HCT116 (cell line): ENCODE data around the gene TMTC3.

Source experiments
- POLR2A ChIP-seq: IDR thresholded peaks from 2 replicates; pipeline ENCODE4 v1.7.0; 2011; ENCODE audit warnings: borderline replicate concordance; ENCODE audit not compliant: insufficient read depth, insufficient read length; ENCODE audit errors: extremely low read depth
- SRF ChIP-seq: IDR thresholded peaks from 2 replicates; pipeline ENCODE4 v1.6.1; 2012; ENCODE audit warnings: low read depth
- ZFX ChIP-seq: fragments of 450-650 bp; IDR thresholded peaks from 2 replicates; pipeline ENCODE4 v1.6.1; 2017
- TF ChIP-seq, protein P1 (sequence below), 3 experiments: fragments of 200-600 bp in 1 of 3; sonication (generic) in 1 of 3; IDR thresholded peaks in 2 of 3; conservative IDR thresholded peaks in 1 of 3; 2 replicates each; pipeline ENCODE4 v1.5.1; 2012 to 2017; ENCODE audit warnings: low read depth in 2 of 3, low read length in 2 of 3, antibody characterized with exemption in 1 of 3, borderline replicate concordance in 1 of 3, control low read depth in 1 of 3, mild to moderate bottlenecking in 1 of 3, mixed read lengths in 1 of 3, mixed run types in 1 of 3, moderate library complexity in 1 of 3; ENCODE audit not compliant: insufficient read depth in 1 of 3

DNA sequence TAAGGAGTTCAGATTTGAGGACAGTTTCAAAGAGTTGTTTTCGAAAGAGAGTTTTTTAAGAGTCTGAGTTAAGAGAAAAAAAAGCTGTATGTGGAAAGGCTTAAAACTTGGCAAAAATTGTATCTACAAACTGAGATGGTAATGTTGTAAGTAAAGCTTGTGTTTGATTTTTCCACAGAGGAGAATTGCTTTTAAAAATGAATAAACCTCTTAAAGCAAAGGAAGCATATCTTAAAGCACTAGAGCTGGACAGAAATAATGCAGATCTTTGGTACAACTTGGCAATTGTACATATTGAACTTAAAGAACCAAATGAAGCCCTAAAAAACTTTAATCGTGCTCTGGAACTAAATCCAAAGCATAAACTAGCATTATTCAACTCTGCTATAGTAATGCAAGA is 50.3 kb downstream of the TMTC3 start:
- TF ChIP-seq SRF = no peak
- TF ChIP-seq, protein P1, sequence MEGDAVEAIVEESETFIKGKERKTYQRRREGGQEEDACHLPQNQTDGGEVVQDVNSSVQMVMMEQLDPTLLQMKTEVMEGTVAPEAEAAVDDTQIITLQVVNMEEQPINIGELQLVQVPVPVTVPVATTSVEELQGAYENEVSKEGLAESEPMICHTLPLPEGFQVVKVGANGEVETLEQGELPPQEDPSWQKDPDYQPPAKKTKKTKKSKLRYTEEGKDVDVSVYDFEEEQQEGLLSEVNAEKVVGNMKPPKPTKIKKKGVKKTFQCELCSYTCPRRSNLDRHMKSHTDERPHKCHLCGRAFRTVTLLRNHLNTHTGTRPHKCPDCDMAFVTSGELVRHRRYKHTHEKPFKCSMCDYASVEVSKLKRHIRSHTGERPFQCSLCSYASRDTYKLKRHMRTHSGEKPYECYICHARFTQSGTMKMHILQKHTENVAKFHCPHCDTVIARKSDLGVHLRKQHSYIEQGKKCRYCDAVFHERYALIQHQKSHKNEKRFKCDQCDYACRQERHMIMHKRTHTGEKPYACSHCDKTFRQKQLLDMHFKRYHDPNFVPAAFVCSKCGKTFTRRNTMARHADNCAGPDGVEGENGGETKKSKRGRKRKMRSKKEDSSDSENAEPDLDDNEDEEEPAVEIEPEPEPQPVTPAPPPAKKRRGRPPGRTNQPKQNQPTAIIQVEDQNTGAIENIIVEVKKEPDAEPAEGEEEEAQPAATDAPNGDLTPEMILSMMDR (IDR thresholded peaks at IDR 0.05 in 2 of 3, conservative IDR thresholded peaks at IDR 0.05 in 1 of 3; ENCODE audit: borderline replicate concordance in 1 of 3, insufficient read depth in 1 of 3, low read depth in 2 of 3, low read length in 2 of 3) = no peak
- no peak for TF ChIP-seq ZFX
- no peak for TF ChIP-seq POLR2A
